SH-SY5Y (cell line): ENCODE measurements around the gene DDX5.

Source experiments
- GATA2 ChIP-seq: IDR thresholded peaks from 2 replicates; pipeline ENCODE4 v1.6.1; 2011; ENCODE audit warnings: mild to moderate bottlenecking, low read depth, low read length
- GATA3 ChIP-seq: IDR thresholded peaks from 2 replicates; pipeline ENCODE4 v1.6.1; 2011; ENCODE audit warnings: low read depth, mild to moderate bottlenecking, low read length, moderate library complexity

DNA sequence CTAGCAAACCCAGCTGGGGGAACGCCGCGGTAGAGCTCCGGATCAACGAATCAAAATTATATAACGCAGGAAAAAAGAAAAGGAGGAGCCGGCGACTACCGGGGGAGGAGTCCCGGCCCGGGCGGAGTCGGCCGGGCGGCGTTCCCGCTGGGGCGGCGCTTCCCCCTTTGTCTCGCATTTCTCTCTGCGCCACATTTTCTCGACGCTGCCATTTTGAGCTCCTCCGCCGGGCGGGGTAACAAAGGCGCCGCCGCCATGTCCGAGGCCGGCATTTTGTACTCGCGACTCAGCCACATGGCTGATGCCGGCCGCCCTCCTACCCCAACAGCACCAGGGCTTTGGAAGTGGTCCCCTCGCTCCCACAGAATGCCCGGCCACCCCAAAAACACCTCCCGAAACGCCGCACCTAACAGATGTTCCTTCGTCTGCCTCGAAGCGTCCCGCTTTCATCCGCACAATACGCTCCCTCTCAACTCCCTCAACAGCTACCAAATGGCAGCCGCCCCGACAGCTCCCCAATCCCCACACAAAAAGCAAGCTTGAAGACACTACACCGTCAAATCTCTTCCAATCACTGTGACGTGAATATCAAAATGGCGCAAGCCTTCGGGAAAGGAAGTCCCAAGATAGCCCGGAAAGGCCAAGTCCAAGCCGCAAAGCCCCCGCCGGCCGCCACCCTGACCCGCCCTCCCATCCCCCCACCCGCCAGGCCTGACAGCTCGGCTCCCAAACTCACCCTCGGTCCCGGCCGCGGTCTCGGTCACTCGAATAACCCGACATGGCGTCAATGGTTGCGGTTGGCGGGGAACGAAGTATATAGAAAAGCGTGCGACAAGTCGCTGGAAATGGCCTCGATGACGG lies 519 bp downstream of the DDX5 start:
- TF ChIP-seq GATA2, result no peak
- no peak for TF ChIP-seq GATA3
